Mesenchymal stem cell (in vitro differentiated cells and primary cell): ENCODE measurements around the gene GPHA2.
A peak's percentile ranks its signal among the peaks of the same experiment; 100 is the strongest.

Source experiments
- DNase-seq: peaks from one replicate; pipeline ENCODE4 v3.0.0-alpha.2; 2013
- H2AFZ ChIP-seq: one replicate; pipeline ENCODE4 v1.6.1; 2013; ENCODE audit warnings: low read depth, mild to moderate bottlenecking, control low read depth, inconsistent platforms, low read length, moderate library complexity
- H2AK5ac ChIP-seq: 2 replicates; pipeline ENCODE4 v1.6.1; 2013; ENCODE audit warnings: low read length, moderate library complexity, mild to moderate bottlenecking, inconsistent platforms; ENCODE audit not compliant: severe bottlenecking
- H2BK120ac ChIP-seq: one replicate; pipeline ENCODE4 v1.6.1; 2013; ENCODE audit warnings: low read depth, mild to moderate bottlenecking, inconsistent platforms, low read length, moderate library complexity
- H2BK12ac ChIP-seq, 2 experiments: one replicate each; pipeline ENCODE4 v1.6.1; 2013; ENCODE audit warnings: inconsistent platforms in 2 of 2, low read length in 2 of 2, mild to moderate bottlenecking in 2 of 2, moderate library complexity in 2 of 2, control low read depth in 1 of 2
- H2BK15ac ChIP-seq: one replicate; pipeline ENCODE4 v1.6.1; 2013; ENCODE audit warnings: mild to moderate bottlenecking, low read depth, inconsistent platforms; ENCODE audit not compliant: poor library complexity, severe bottlenecking
- H2BK5ac ChIP-seq: 2 replicates; pipeline ENCODE4 v1.6.1; 2013; ENCODE audit warnings: low read depth, mild to moderate bottlenecking, low read length, control low read depth, inconsistent platforms; ENCODE audit not compliant: poor library complexity, severe bottlenecking
- H3K14ac ChIP-seq, 2 experiments: one replicate each; pipeline ENCODE4 v1.6.1; 2013; ENCODE audit warnings: inconsistent platforms in 2 of 2, low read length in 2 of 2, control low read depth in 1 of 2, mild to moderate bottlenecking in 1 of 2, moderate library complexity in 1 of 2
- H3K18ac ChIP-seq, 2 experiments: one replicate each; pipeline ENCODE4 v1.6.1; 2013; ENCODE audit warnings: inconsistent platforms in 2 of 2, low read length in 2 of 2, control low read depth in 1 of 2, low read depth in 1 of 2, mild to moderate bottlenecking in 1 of 2
- H3K23ac ChIP-seq, 2 experiments: one replicate each; pipeline ENCODE4 v1.6.1; 2013; ENCODE audit warnings: inconsistent platforms in 2 of 2, low read length in 2 of 2, mild to moderate bottlenecking in 2 of 2, moderate library complexity in 2 of 2, control low read depth in 1 of 2
- H3K27ac ChIP-seq: 2 replicates; pipeline ENCODE4 v1.5.1; 2013; ENCODE audit warnings: mild to moderate bottlenecking, moderate library complexity, low read length, control low read depth, inconsistent platforms; ENCODE audit not compliant: poor library complexity, severe bottlenecking
- H3K27me3 ChIP-seq, 2 experiments: 2 replicates each; pipeline versions ENCODE4 v1.6.1 to v1.7.0; 2013; ENCODE audit warnings: low read length in 2 of 2, mild to moderate bottlenecking in 2 of 2, moderate library complexity in 2 of 2, control low read depth in 1 of 2, inconsistent platforms in 1 of 2; ENCODE audit not compliant: control insufficient read depth in 1 of 2, insufficient read depth in 1 of 2
- H3K36me3 ChIP-seq, 2 experiments: 2 replicates each; pipeline versions ENCODE4 v1.6.1 to v1.7.0; 2013; ENCODE audit warnings: low read length in 2 of 2, control low read depth in 1 of 2, inconsistent platforms in 1 of 2, low read depth in 1 of 2, mild to moderate bottlenecking in 1 of 2; ENCODE audit not compliant: insufficient read depth in 2 of 2, control insufficient read depth in 1 of 2
- H3K4ac ChIP-seq, 2 experiments: one replicate each; pipeline ENCODE4 v1.6.1; 2013; ENCODE audit warnings: inconsistent platforms in 2 of 2, low read length in 2 of 2, mild to moderate bottlenecking in 2 of 2, moderate library complexity in 2 of 2, control low read depth in 1 of 2, low read depth in 1 of 2
- H3K4me1 ChIP-seq: 2 replicates; pipeline ENCODE4 v1.6.1; 2013; ENCODE audit warnings: low read depth, low read length, control low read depth; ENCODE audit not compliant: control insufficient read depth, insufficient read depth
- H3K4me2 ChIP-seq: 2 replicates; pipeline ENCODE4 v1.6.1; 2013; ENCODE audit warnings: low read length, mild to moderate bottlenecking, inconsistent platforms; ENCODE audit not compliant: poor library complexity, severe bottlenecking
- H3K4me3 ChIP-seq, 2 experiments: 2 replicates each; pipeline versions ENCODE4 v1.5.1 to v1.7.0; 2013; ENCODE audit warnings: low read length in 2 of 2, mild to moderate bottlenecking in 2 of 2, control low read depth in 1 of 2, low read depth in 1 of 2; ENCODE audit not compliant: insufficient read depth in 1 of 2
- H3K79me1 ChIP-seq: replicated peaks from 2 replicates; pipeline ENCODE4 v1.6.1; 2013; ENCODE audit warnings: mild to moderate bottlenecking, control low read depth, low read length, inconsistent platforms; ENCODE audit not compliant: poor library complexity, severe bottlenecking
- H3K9ac ChIP-seq: 2 replicates; pipeline ENCODE4 v1.7.0; 2013; ENCODE audit warnings: mild to moderate bottlenecking, low read length, moderate library complexity
- H3K9me3 ChIP-seq: 2 replicates; pipeline ENCODE4 v1.7.0; 2013; ENCODE audit warnings: mild to moderate bottlenecking, low read length; ENCODE audit not compliant: control insufficient read depth
- H4K8ac ChIP-seq: one replicate; pipeline ENCODE4 v1.6.1; 2013; ENCODE audit warnings: inconsistent platforms, mild to moderate bottlenecking, low read length, moderate library complexity
- H4K91ac ChIP-seq: one replicate; pipeline ENCODE4 v1.6.1; 2013; ENCODE audit warnings: mild to moderate bottlenecking, low read length, inconsistent platforms
- WGBS: methylation state at CpG from one replicate; pipeline ENCODE4 v1.1.7; 2013; ENCODE audit warnings: mixed read lengths; 5-methylcytosine and 5-hydroxymethylcytosine counted together

GPHA2 gene

GRCh38 chr11:64888406-64888728 is 47.3 kb downstream of the GPHA2 start:
- H3K18ac ChIP-seq, result peak overlapping the region in 1 of 2 experiments; percentile 90
- H3K4me1 ChIP-seq, result peaks cover 21% of the 10 kb centered on the region
- peak overlapping the region; percentile 95 for H4K8ac ChIP-seq
- no peaks in the 10 kb centered on the region for H3K9me3 ChIP-seq
- H2AFZ ChIP-seq, result peak overlapping the region; percentile 92
- peak overlapping the region in 1 of 2 experiments; percentile 71 for H3K4me3 ChIP-seq
- H3K14ac ChIP-seq, result no peak overlapping the region
- H2BK120ac ChIP-seq, result no peak overlapping the region
- no peaks in the 10 kb centered on the region for H3K27me3 ChIP-seq
- H4K91ac ChIP-seq, result peak overlapping the region; percentile 94
- H3K23ac ChIP-seq, result no peak overlapping the region
- no peak overlapping the region for H3K4me2 ChIP-seq
- no peak overlapping the region for H2BK5ac ChIP-seq
- no peaks in the 10 kb centered on the region for H3K79me1 ChIP-seq
- peak overlapping the region in 1 of 2 experiments; percentile 45 for H2BK12ac ChIP-seq
- no peak overlapping the region for H2BK15ac ChIP-seq
- peak overlapping the region; percentile 70 for H3K9ac ChIP-seq
- no peak overlapping the region for H3K27ac ChIP-seq
- WGBS, result 78% methylated on average over 8 of the region's 8 CpGs
- peak overlapping the region in 1 of 2 experiments; percentile 49 for H3K4ac ChIP-seq
- DNase-seq, result no peak
- H2AK5ac ChIP-seq, result no peak overlapping the region
- no peaks in the 10 kb centered on the region for H3K36me3 ChIP-seq

- Histone ChIP-seq H3K27ac (no peak overlapping the region), H2AK5ac (no peak overlapping the region), H3K18ac (peak overlapping the region; percentile 37 to 90), H3K4me3 (peak overlapping the region in 1 of 2 experiments; percentile 71), H3K4ac (peak overlapping the region in 1 of 2 experiments; percentile 90), H3K27me3 (no peaks in the 10 kb centered on the region), H3K36me3 (no peaks in the 10 kb centered on the region), H4K91ac (peak overlapping the region; percentile 94), H3K4me2 (peak overlapping the region; percentile 1), H3K9me3 (no peaks in the 10 kb centered on the region), H2BK5ac (no peak overlapping the region), H3K23ac (no peak overlapping the region), H2AFZ (peak overlapping the region; percentile 96), H3K4me1 (peaks cover 17% of the 10 kb centered on the region), H3K79me1 (no peaks in the 10 kb centered on the region), H4K8ac (peak overlapping the region; percentile 95), H2BK120ac (no peak overlapping the region), H2BK15ac (peak overlapping the region; percentile 20), H3K9ac (peak overlapping the region; percentile 70), H2BK12ac (peak overlapping the region; percentile 89 to 95), H3K14ac (peak overlapping the region in 1 of 2 experiments; percentile 84)
- DNase-seq, result peak; percentile 62
- 20% methylated on average over 34 of the region's 34 CpGs for WGBS
Measured at GRCh38 chr11:64887757-64888405, 47.8 kb downstream of the GPHA2 start.

- Histone ChIP-seq H2BK15ac (no peak overlapping the region), H3K18ac (peak overlapping the region in 1 of 2 experiments; percentile 23), H3K27me3 (no peaks in the 10 kb centered on the region), H4K8ac (no peak overlapping the region), H3K27ac (no peak overlapping the region), H3K36me3 (no peaks in the 10 kb centered on the region), H3K4ac (peak overlapping the region in 1 of 2 experiments; percentile 11), H4K91ac (no peak overlapping the region), H2BK120ac (no peak overlapping the region), H3K14ac (no peak overlapping the region), H2AK5ac (no peak overlapping the region), H3K79me1 (no peaks in the 10 kb centered on the region), H2BK12ac (no peak overlapping the region), H2BK5ac (no peak overlapping the region), H2AFZ (peak overlapping the region; percentile 96), H3K4me1 (peaks cover 17% of the 10 kb centered on the region), H3K23ac (no peak overlapping the region), H3K9me3 (no peaks in the 10 kb centered on the region), H3K4me2 (no peak overlapping the region), H3K4me3 (no peak overlapping the region), H3K9ac (peak overlapping the region; percentile 70)
- no peak for DNase-seq
- WGBS, result 88% methylated on average over 5 of the region's 8 CpGs
Measured at GRCh38 chr11:64887234-64887756, 48.4 kb downstream of the GPHA2 start.

- H3K79me1 ChIP-seq, result no peaks in the 10 kb centered on the region
- peak; percentile 95 for DNase-seq
- H3K23ac ChIP-seq, result no peak overlapping the region
- peak overlapping the region; percentile 71 for H2BK15ac ChIP-seq
- H2AFZ ChIP-seq, result no peak overlapping the region
- peak overlapping the region; percentile 75 for H4K8ac ChIP-seq
- no peak overlapping the region for H2BK5ac ChIP-seq
- no peak overlapping the region for H2BK120ac ChIP-seq
- no peaks in the 10 kb centered on the region for H3K9me3 ChIP-seq
- H3K9ac ChIP-seq, result no peak overlapping the region
- peaks cover 17% of the 10 kb centered on the region for H3K4me1 ChIP-seq
- H3K27ac ChIP-seq, result no peak overlapping the region
- H3K14ac ChIP-seq, result peak overlapping the region in 1 of 2 experiments; percentile 69
- H3K18ac ChIP-seq, result peak overlapping the region; percentile 81 to 89
- peak overlapping the region; percentile 75 for H4K91ac ChIP-seq
- H2AK5ac ChIP-seq, result peak overlapping the region; percentile 34
- H2BK12ac ChIP-seq, result peak overlapping the region; percentile 73 to 89
- H3K36me3 ChIP-seq, result no peaks in the 10 kb centered on the region
- H3K27me3 ChIP-seq, result no peaks in the 10 kb centered on the region
- H3K4me3 ChIP-seq, result peak overlapping the region in 1 of 2 experiments; percentile 33
- 51% methylated on average over 12 of the region's 15 CpGs for WGBS
- H3K4me2 ChIP-seq, result no peak overlapping the region
- H3K4ac ChIP-seq, result peak overlapping the region; percentile 46 to 74
Measured at GRCh38 chr11:64885367-64886286, 50.1 kb downstream of the GPHA2 start.
